ENCODE data around the gene VWC2L.

DNA sequence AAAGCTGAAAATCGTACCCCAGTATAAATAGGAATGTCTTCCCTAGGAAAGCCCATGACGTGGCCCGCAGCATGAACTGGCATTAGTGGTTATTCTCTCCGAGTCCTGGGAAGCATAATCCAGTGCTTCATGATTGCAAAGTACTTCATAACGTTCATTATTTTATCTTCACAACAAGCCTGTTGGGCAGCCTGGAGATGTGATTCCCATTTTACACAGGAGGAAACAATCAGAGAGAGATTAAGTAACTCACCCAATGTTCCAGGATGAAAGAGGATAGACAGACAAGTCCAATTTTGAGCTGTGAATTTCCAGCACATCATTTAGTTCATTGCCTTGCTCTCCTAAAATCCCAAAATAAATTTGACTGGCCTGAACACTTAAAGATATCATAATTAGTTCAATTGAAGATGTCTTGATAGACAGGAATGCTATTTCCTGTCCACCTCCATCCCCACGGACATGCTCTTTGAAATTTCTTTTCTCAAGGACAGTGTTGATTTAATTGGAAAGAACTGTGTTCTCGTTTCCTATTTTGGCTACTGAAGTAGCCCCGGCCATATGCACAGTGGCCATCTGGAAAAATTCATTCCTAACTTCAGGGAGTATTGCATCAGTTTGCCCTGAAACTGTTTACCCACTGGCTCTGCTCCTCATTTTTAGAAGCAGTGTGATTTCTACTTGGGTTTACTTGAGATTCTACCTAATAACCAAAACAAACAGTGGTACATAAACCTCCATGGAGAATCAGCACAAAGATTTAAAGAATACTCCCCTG lies 93.9 kb downstream of the VWC2L start:
- TF ChIP-seq, protein P1, sequence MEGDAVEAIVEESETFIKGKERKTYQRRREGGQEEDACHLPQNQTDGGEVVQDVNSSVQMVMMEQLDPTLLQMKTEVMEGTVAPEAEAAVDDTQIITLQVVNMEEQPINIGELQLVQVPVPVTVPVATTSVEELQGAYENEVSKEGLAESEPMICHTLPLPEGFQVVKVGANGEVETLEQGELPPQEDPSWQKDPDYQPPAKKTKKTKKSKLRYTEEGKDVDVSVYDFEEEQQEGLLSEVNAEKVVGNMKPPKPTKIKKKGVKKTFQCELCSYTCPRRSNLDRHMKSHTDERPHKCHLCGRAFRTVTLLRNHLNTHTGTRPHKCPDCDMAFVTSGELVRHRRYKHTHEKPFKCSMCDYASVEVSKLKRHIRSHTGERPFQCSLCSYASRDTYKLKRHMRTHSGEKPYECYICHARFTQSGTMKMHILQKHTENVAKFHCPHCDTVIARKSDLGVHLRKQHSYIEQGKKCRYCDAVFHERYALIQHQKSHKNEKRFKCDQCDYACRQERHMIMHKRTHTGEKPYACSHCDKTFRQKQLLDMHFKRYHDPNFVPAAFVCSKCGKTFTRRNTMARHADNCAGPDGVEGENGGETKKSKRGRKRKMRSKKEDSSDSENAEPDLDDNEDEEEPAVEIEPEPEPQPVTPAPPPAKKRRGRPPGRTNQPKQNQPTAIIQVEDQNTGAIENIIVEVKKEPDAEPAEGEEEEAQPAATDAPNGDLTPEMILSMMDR (IDR thresholded peaks at IDR 0.05; ENCODE audit: extremely low read depth in 1 of 2, insufficient read depth in 1 of 2, low read depth in 1 of 2, low read length in 2 of 2): no peak
- TF ChIP-seq POLR2A (IDR thresholded peaks at IDR 0.05; ENCODE audit: low read depth, low read length) (no peak), EZH2 (IDR thresholded peaks at IDR 0.05; ENCODE audit: borderline replicate concordance, low read depth, low read length, severe bottlenecking) (no peak), POLR2AphosphoS5 (IDR thresholded peaks at IDR 0.05; ENCODE audit: insufficient read depth, low read depth, low read length) (no peak), MYC (IDR thresholded peaks at IDR 0.05; ENCODE audit: low read depth, low read length) (no peak), FOS (IDR thresholded peaks at IDR 0.05; ENCODE audit: borderline replicate concordance, insufficient read depth, low read length) (no peak), JUN (IDR thresholded peaks at IDR 0.05; ENCODE audit: borderline replicate concordance, insufficient read depth, insufficient read length, low read depth) (no peak), GATA2 (IDR thresholded peaks at IDR 0.05; ENCODE audit: insufficient read depth, insufficient read length, low read depth, low read length) (no peak)
- TF ChIP-seq, protein P2, sequence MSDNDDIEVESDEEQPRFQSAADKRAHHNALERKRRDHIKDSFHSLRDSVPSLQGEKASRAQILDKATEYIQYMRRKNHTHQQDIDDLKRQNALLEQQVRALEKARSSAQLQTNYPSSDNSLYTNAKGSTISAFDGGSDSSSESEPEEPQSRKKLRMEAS (IDR thresholded peaks at IDR 0.05; ENCODE audit: insufficient read depth, insufficient read length): no peak
